K562 (cell line): Measurements from ENCODE around the gene ADARB2.

Experiments
- CTCF ChIP-seq, 3 experiments: IDR thresholded peaks in 2 of 3; conservative IDR thresholded peaks in 1 of 3; 2 replicates each; pipeline ENCODE4 v1.5.1; 2011 to 2012; ENCODE audit warnings: low read length in 3 of 3, mild to moderate bottlenecking in 3 of 3, control low read depth in 2 of 3, improper control_type of control experiment in 1 of 3, inconsistent platforms in 1 of 3, low read depth in 1 of 3, mixed read lengths in 1 of 3, moderate library complexity in 1 of 3; ENCODE audit not compliant: insufficient read depth in 2 of 3
- PATZ1 ChIP-seq: fragments of 250-450 bp; sonication (Bioruptor Pico); IDR thresholded peaks from 2 replicates; pipeline ENCODE4 v1.5.0; 2020; ENCODE audit warnings: mild to moderate bottlenecking, borderline replicate concordance

- no peak for TF ChIP-seq PATZ1 (CRISPR knock-in tag)
- no peak for TF ChIP-seq CTCF (IDR thresholded peaks at IDR 0.05 in 2 of 3, conservative IDR thresholded peaks at IDR 0.05 in 1 of 3; ENCODE audit: insufficient read depth in 2 of 3, low read depth in 1 of 3, low read length in 3 of 3)
Measured at GRCh38 chr10:1297566-1298301, 439.6 kb downstream of the ADARB2 start.
